ENCODE results near the gene HBP1.
"Not testable (repeated sequence)": the region's sequence is repeated elsewhere in the genome, so short reads cannot be mapped to it uniquely, and the experiment has no call there.

Gene HBP1

DNA sequence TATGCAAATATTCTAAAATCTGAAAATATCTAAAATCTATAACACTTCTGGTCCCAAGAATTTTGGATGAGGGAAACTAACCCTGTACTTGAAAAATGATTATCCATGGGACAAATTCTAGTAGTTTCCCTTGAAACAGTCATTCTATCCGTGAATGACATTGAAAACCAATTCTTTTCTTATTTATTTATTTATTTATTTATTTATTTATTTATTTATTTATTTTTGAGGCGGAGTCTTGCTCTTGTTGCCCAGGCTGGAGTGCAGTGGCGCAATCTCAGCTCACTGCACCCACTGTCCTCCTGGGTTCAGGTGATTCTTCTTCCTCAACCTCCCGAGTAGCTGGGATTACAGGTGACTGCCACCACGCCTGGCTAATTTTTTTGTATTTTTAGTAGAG lies 24.9 kb upstream of the HBP1 start:
- not testable (repeated sequence) for H3K27ac ChIP-seq (ENCODE audit: low read length)

DNA sequence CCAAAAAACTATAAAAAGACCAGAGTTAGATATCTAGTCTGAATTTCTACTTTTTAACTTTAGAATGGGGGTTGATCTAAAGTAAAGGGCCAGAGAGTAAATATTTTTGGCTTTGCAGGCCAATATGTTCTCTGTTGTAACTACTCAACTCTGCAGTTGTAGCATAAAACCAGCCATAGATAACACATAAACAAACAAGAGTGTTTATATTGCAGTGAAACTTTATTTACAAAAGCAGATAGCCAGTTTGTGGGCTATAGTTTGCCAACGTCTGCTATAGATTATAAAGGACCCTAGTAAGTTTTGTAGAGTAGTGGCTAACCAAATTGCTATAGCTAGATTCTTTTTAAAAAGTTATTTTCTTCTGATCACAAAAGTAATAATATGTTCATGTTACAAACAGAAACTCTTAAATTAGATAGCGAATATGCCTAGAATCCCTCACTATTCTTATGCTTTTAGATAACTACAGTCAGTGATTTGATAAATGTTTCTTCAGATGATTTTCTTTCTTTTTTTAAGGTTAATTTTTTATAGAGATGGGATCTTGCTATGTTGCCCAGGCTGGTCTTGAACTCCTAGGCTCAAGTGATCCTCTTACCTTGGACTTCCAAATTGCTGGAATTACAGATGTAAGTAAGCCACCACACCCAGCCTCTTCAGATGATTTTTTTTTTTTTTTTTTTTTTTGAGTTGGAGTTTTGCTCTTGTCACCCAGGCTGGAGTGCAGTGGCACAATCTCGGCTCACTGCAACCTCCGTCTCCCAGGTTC lies 23.6 kb upstream of the HBP1 start:
- no peaks in the 10 kb centered on the region for H3K36me3 ChIP-seq (ENCODE audit: insufficient read depth, low read depth, low read length)
- no peak overlapping the region for H3K4me3 ChIP-seq (ENCODE audit: low read length)
- peaks cover 11% of the 10 kb centered on the region; the same call in 1 of the 2 replicates for H3K4me1 ChIP-seq (ENCODE audit: insufficient read depth, low read length)
- H3K9ac ChIP-seq (ENCODE audit: low read depth, low read length), result no peak overlapping the region
- no peaks in the 10 kb centered on the region for H3K9me3 ChIP-seq (ENCODE audit: insufficient read depth, low read depth, low read length)
- H3K27me3 ChIP-seq (ENCODE audit: insufficient read depth, low read length), result no peaks in the 10 kb centered on the region
- no peak overlapping the region for H3K27ac ChIP-seq (ENCODE audit: low read length)

More for the DNA sequence above, 24.9 kb upstream of the HBP1 start:
- peaks cover 11% of the 10 kb centered on the region; the same call in 1 of the 2 replicates for H3K4me1 ChIP-seq (ENCODE audit: insufficient read depth, low read length)
- H3K9me3 ChIP-seq (ENCODE audit: insufficient read depth, low read depth, low read length); H3K27me3 ChIP-seq (ENCODE audit: insufficient read depth, low read length); H3K9ac ChIP-seq (ENCODE audit: low read depth, low read length); H3K4me3 ChIP-seq (ENCODE audit: low read length); H3K36me3 ChIP-seq (ENCODE audit: insufficient read depth, low read depth, low read length): not testable (repeated sequence)

DNA sequence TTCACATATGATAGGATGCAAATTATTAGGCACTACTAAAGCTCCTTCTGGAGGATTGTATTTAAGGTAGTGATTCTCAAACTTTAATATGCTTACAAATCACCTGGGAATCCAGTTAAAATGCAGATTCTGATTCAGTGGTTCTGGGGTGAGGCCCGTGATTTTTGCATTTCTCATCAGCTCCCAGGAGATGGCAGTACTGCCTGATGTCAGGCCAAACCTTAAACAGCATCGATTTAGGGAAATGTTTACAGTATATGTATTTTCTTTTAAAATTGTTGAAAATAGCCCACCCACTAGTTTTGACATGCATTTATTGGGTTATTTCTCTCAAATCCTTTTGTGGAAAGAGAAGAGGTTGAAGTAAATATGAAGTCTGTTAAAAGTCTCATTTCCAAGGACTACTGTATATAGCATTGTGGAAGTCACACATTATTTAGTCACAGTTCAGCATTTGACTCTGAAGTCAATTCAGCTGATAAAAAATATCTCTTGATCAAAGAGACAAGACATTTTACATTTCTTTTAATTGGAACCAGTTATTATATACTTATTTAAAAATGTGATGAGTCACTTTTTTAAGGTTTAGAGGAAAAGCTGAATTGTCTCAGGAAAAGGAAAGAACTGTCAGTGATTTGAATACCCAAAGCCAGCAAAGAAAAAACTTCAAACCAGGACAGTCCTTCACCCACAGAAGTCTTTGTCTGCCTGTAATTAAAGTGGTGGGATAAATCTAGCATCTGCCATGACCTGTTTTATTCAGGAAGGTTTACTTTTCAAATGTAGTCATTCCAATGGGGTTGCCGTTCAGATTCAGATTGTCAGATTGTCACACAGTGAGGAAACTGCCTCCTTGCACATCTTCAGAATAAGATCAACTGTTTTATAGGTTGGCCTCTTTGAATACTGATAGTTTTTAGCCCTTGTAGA lies 21.1 kb upstream of the HBP1 start:
- H3K27me3 ChIP-seq (ENCODE audit: insufficient read depth, low read length), result no peaks in the 10 kb centered on the region
- no peak overlapping the region for H3K9ac ChIP-seq (ENCODE audit: low read depth, low read length)
- H3K27ac ChIP-seq (ENCODE audit: low read length), result no peak overlapping the region
- no peaks in the 10 kb centered on the region for H3K9me3 ChIP-seq (ENCODE audit: insufficient read depth, low read depth, low read length)
- H3K36me3 ChIP-seq (ENCODE audit: insufficient read depth, low read depth, low read length), result no peaks in the 10 kb centered on the region
- H3K4me1 ChIP-seq (ENCODE audit: insufficient read depth, low read length), result peaks cover 11% of the 10 kb centered on the region; the same call in 1 of the 2 replicates
- no peak overlapping the region for H3K4me3 ChIP-seq (ENCODE audit: low read length)

- Histone ChIP-seq H3K27me3 (ENCODE audit: insufficient read depth, low read length) (no peaks in the 10 kb centered on the region), H3K9me3 (ENCODE audit: insufficient read depth, low read depth, low read length) (no peaks in the 10 kb centered on the region), H3K36me3 (ENCODE audit: insufficient read depth, low read depth, low read length) (no peaks in the 10 kb centered on the region), H3K9ac (ENCODE audit: low read depth, low read length) (no peak overlapping the region), H3K4me1 (ENCODE audit: insufficient read depth, low read length) (peaks cover 11% of the 10 kb centered on the region; the same call in 1 of the 2 replicates), H3K27ac (ENCODE audit: low read length) (no peak overlapping the region), H3K4me3 (ENCODE audit: low read length) (no peak overlapping the region)
Measured at GRCh38 chr7:107148721-107149120, 20.1 kb upstream of the HBP1 start.

GRCh38 chr7:107149863-107150262 lies 18.9 kb upstream of the HBP1 start:
- Histone ChIP-seq H3K4me3 (ENCODE audit: low read length) (no peak overlapping the region), H3K36me3 (ENCODE audit: insufficient read depth, low read depth, low read length) (no peaks in the 10 kb centered on the region), H3K9ac (ENCODE audit: low read depth, low read length) (no peak overlapping the region), H3K4me1 (ENCODE audit: insufficient read depth, low read length) (peaks cover 10% of the 10 kb centered on the region; the same call in 1 of the 2 replicates), H3K27ac (ENCODE audit: low read length) (no peak overlapping the region), H3K27me3 (ENCODE audit: insufficient read depth, low read length) (no peaks in the 10 kb centered on the region), H3K9me3 (ENCODE audit: insufficient read depth, low read depth, low read length) (no peaks in the 10 kb centered on the region)

- Histone ChIP-seq H3K27ac (ENCODE audit: low read length) (no peak overlapping the region), H3K4me3 (ENCODE audit: low read length) (no peak overlapping the region), H3K9me3 (ENCODE audit: insufficient read depth, low read depth, low read length) (no peaks in the 10 kb centered on the region), H3K27me3 (ENCODE audit: insufficient read depth, low read length) (no peaks in the 10 kb centered on the region), H3K4me1 (ENCODE audit: insufficient read depth, low read length) (peaks cover 8% of the 10 kb centered on the region; the same call in 1 of the 2 replicates), H3K36me3 (ENCODE audit: insufficient read depth, low read depth, low read length) (no peaks in the 10 kb centered on the region), H3K9ac (ENCODE audit: low read depth, low read length) (no peak overlapping the region)
Measured at GRCh38 chr7:107150375-107151073, 18.3 kb upstream of the HBP1 start.

- Histone ChIP-seq H3K9ac (ENCODE audit: low read depth, low read length) (no peak overlapping the region), H3K36me3 (ENCODE audit: insufficient read depth, low read depth, low read length) (no peaks in the 10 kb centered on the region), H3K4me1 (ENCODE audit: insufficient read depth, low read length) (peaks cover 8% of the 10 kb centered on the region; the same call in 1 of the 2 replicates), H3K9me3 (ENCODE audit: insufficient read depth, low read depth, low read length) (no peaks in the 10 kb centered on the region), H3K4me3 (ENCODE audit: low read length) (no peak overlapping the region), H3K27ac (ENCODE audit: low read length) (no peak overlapping the region), H3K27me3 (ENCODE audit: insufficient read depth, low read length) (no peaks in the 10 kb centered on the region)
Measured at GRCh38 chr7:107151538-107151937, 17.3 kb upstream of the HBP1 start.

DNA sequence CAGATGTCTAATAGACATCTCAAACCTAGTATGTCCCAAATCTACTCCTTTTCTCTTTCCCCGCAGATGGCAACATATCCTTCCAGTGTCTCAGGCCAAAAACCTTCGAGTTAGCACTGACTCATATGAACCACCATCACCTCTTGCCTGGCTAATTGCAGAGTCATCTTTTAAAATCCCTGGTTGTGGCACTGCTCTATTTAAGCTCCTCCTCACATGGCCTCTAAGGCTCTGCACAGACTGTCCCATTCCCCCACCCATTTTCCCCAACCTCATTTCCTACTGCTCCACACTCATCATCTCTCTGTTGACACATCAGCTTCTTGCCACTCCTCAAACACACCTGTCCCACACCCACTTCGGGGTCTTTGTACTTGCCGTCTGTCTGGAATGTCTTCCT lies 16.8 kb upstream of the HBP1 start:
- Histone ChIP-seq H3K27ac (ENCODE audit: low read length) (no peak overlapping the region), H3K4me1 (ENCODE audit: insufficient read depth, low read length) (peaks cover 8% of the 10 kb centered on the region; the same call in 1 of the 2 replicates), H3K9ac (ENCODE audit: low read depth, low read length) (no peak overlapping the region), H3K4me3 (ENCODE audit: low read length) (no peak overlapping the region), H3K36me3 (ENCODE audit: insufficient read depth, low read depth, low read length) (no peaks in the 10 kb centered on the region), H3K27me3 (ENCODE audit: insufficient read depth, low read length) (no peaks in the 10 kb centered on the region), H3K9me3 (ENCODE audit: insufficient read depth, low read depth, low read length) (no peaks in the 10 kb centered on the region)

GRCh38 chr7:107154826-107155225 lies 14.0 kb upstream of the HBP1 start:
- Histone ChIP-seq H3K4me1 (ENCODE audit: insufficient read depth, low read length) (no peaks in the 10 kb centered on the region), H3K9me3 (ENCODE audit: insufficient read depth, low read depth, low read length) (no peaks in the 10 kb centered on the region), H3K4me3 (ENCODE audit: low read length) (no peak overlapping the region), H3K27me3 (ENCODE audit: insufficient read depth, low read length) (no peaks in the 10 kb centered on the region), H3K27ac (ENCODE audit: low read length) (no peak overlapping the region), H3K9ac (ENCODE audit: low read depth, low read length) (no peak overlapping the region), H3K36me3 (ENCODE audit: insufficient read depth, low read depth, low read length) (peaks cover 6% of the 10 kb centered on the region)

DNA sequence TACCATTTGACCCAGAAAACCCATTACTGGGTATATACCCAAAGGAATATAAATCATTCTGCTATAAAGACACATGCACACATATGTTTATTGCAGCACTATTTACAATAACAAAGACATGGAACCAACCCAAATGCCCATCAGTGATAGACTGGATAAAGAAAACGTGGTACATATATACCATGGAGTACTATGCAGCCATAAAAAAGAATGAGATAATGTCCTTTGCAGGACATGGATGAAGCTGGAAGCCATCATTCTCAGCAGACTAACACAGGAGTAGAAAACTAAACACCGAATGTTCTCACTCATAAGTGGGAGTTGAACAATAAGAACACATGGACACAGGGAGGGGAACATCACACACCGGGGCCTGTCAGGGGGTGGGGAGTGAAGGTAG lies 13.1 kb upstream of the HBP1 start:
- H3K9ac ChIP-seq (ENCODE audit: low read depth, low read length); H3K4me3 ChIP-seq (ENCODE audit: low read length): not testable (repeated sequence)

DNA sequence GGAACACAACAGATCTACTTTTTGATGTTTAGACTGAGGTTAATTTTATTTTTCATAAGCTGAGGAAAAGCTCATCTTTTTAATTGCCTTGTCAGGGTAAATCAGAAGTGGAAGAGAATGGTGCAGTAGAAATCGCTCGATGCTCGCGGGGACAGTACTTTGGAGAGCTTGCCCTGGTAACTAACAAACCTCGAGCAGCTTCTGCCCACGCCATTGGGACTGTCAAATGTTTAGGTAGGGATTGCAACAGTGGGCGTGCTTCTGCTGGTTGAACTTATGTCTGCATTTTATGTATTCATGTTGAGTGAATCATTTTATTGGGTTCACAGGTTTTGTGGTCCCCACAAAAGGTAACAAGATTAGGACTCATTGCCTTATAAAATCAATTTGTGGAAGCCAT lies 11.7 kb upstream of the HBP1 start:
- H3K27me3 ChIP-seq (ENCODE audit: insufficient read depth, low read length), result no peaks in the 10 kb centered on the region
- no peaks in the 10 kb centered on the region for H3K4me1 ChIP-seq (ENCODE audit: insufficient read depth, low read length)
- H3K36me3 ChIP-seq (ENCODE audit: insufficient read depth, low read depth, low read length), result peaks cover 12% of the 10 kb centered on the region
- H3K9ac ChIP-seq (ENCODE audit: low read depth, low read length), result no peak overlapping the region
- H3K4me3 ChIP-seq (ENCODE audit: low read length), result no peak overlapping the region
- no peak overlapping the region for H3K27ac ChIP-seq (ENCODE audit: low read length)
- H3K9me3 ChIP-seq (ENCODE audit: insufficient read depth, low read depth, low read length), result no peaks in the 10 kb centered on the region

More for the DNA sequence above, 13.1 kb upstream of the HBP1 start:
- H3K9me3 ChIP-seq (ENCODE audit: insufficient read depth, low read depth, low read length); H3K4me1 ChIP-seq (ENCODE audit: insufficient read depth, low read length); H3K27me3 ChIP-seq (ENCODE audit: insufficient read depth, low read length); H3K27ac ChIP-seq (ENCODE audit: low read length): not testable (repeated sequence)
- H3K36me3 ChIP-seq (ENCODE audit: insufficient read depth, low read depth, low read length), result peaks cover 12% of the 10 kb centered on the region
